Hematopoietic multipotent progenitor cell treated with erythropoietin and hydrocortisone succinate and interleukin-3 and kit ligand, for 15 days (in vitro differentiated cells): ENCODE results near the gene ACOT12.
"Not testable (repeated sequence)": the region's sequence is repeated elsewhere in the genome, so short reads cannot be mapped to it uniquely, and the experiment has no call there.

Experiments used
- DNase-seq: peaks from one replicate; pipeline ENCODE4 v3.0.0-alpha.2; 2015; ENCODE audit warnings: low spot score

Gene ACOT12

GRCh38 chr5:81338213-81338612 lies 55.7 kb downstream of the ACOT12 start:
- DNase-seq: not testable (repeated sequence)

GRCh38 chr5:81337803-81338202 lies 56.1 kb downstream of the ACOT12 start:
- DNase-seq: no peak

- DNase-seq: no peak
These were observed 57.4 kb downstream of the ACOT12 start for GRCh38 chr5:81336556-81336955.

GRCh38 chr5:81335946-81336345 lies 58.0 kb downstream of the ACOT12 start:
- DNase-seq: no peak

- DNase-seq: peak; percentile 4
These were observed 59.5 kb downstream of the ACOT12 start for GRCh38 chr5:81334304-81335061.

GRCh38 chr5:81326554-81326953 lies 67.4 kb downstream of the ACOT12 start:
- no peak for DNase-seq

- no peak for DNase-seq
These were observed 76.4 kb downstream of the ACOT12 start for GRCh38 chr5:81317536-81317935.

- no peak for DNase-seq
These were observed 77.4 kb downstream of the ACOT12 start for GRCh38 chr5:81316571-81316970.

GRCh38 chr5:81315830-81316229 lies 78.1 kb downstream of the ACOT12 start:
- no peak for DNase-seq

- no peak for DNase-seq
These were observed 78.6 kb downstream of the ACOT12 start for GRCh38 chr5:81315336-81315735.

GRCh38 chr5:81314581-81314980 lies 79.4 kb downstream of the ACOT12 start:
- DNase-seq: no peak

- DNase-seq: no peak
These were observed 80.2 kb downstream of the ACOT12 start for GRCh38 chr5:81313686-81314085.

GRCh38 chr5:81313278-81313677 lies 80.7 kb downstream of the ACOT12 start:
- DNase-seq: no peak

- no peak for DNase-seq
These were observed 83.4 kb downstream of the ACOT12 start for GRCh38 chr5:81310402-81311063.

GRCh38 chr5:81308836-81309235 lies 85.1 kb downstream of the ACOT12 start:
- no peak for DNase-seq

- no peak for DNase-seq
These were observed 88.1 kb downstream of the ACOT12 start for GRCh38 chr5:81305785-81306184.

- no peak for DNase-seq
These were observed 90.4 kb downstream of the ACOT12 start for GRCh38 chr5:81303563-81303962.

- DNase-seq: no peak
These were observed 91.3 kb downstream of the ACOT12 start for GRCh38 chr5:81302596-81302995.

- peak; percentile 93 for DNase-seq
These were observed 92.5 kb downstream of the ACOT12 start, which contains the start of gene ZCCHC9 for GRCh38 chr5:81301271-81302015. ZCCHC9 (plus strand) TSS chr5:81301587; CDS start chr5:81304758, 3,171 bp downstream.

- no peak for DNase-seq
These were observed 93.0 kb downstream of the ACOT12 start for GRCh38 chr5:81300921-81301270.

GRCh38 chr5:81297531-81297930 lies 96.4 kb downstream of the ACOT12 start:
- DNase-seq: no peak

- not testable (repeated sequence) for DNase-seq
These were observed 99.9 kb downstream of the ACOT12 start for GRCh38 chr5:81294021-81294420.

GRCh38 chr5:81292130-81292529 lies 101.8 kb downstream of the ACOT12 start:
- DNase-seq: no peak
